IPS DF 6.9 (cell line): ENCODE measurements around the gene IKZF5.

ENCODE experiments used
- DNase-seq: peaks from one replicate; pipeline ENCODE4 v3.0.0-alpha.2; 2013; ENCODE audit warnings: low read depth, low spot score
- H3K27ac ChIP-seq: one replicate; pipeline ENCODE4 v1.5.1; 2013; ENCODE audit warnings: low read length, control low read depth
- H3K27me3 ChIP-seq: 2 replicates; pipeline ENCODE4 v1.6.1; 2013; ENCODE audit warnings: mild to moderate bottlenecking, low read length; ENCODE audit not compliant: control insufficient read depth, insufficient read depth
- H3K36me3 ChIP-seq: 2 replicates; pipeline ENCODE4 v1.6.1; 2013; ENCODE audit warnings: low read length; ENCODE audit not compliant: control insufficient read depth, insufficient read depth
- H3K4me1 ChIP-seq: 2 replicates; pipeline ENCODE4 v1.6.1; 2013; ENCODE audit warnings: low read length; ENCODE audit not compliant: control insufficient read depth, insufficient read depth
- H3K4me3 ChIP-seq: 2 replicates; pipeline ENCODE4 v1.5.1; 2013; ENCODE audit warnings: mild to moderate bottlenecking, low read length
- H3K9me3 ChIP-seq: 2 replicates; pipeline ENCODE4 v1.6.1; 2013; ENCODE audit warnings: low read length, inconsistent platforms; ENCODE audit not compliant: control insufficient read depth, insufficient read depth
- WGBS: extraction: QIAGEN DNeasy Blood & Tissue Kit; methylation state at CpG from one replicate; pipeline ENCODE4 v1.1.7; 2013; ENCODE audit warnings: mixed read lengths, missing lambda C conversion rate; ENCODE audit not compliant: insufficient read length, insufficient coverage; 5-methylcytosine and 5-hydroxymethylcytosine counted together

Gene IKZF5

GRCh38 chr10:123016228-123016627 lies 7.6 kb upstream of the IKZF5 start:
- no peaks in the 10 kb centered on the region for H3K9me3 ChIP-seq
- no peaks in the 10 kb centered on the region for H3K27me3 ChIP-seq
- WGBS = no CpG with 5 or more reads among the region's 4 CpGs
- DNase-seq = no peak
- no peak overlapping the region for H3K4me3 ChIP-seq
- no peak overlapping the region for H3K27ac ChIP-seq
- H3K4me1 ChIP-seq = peaks cover 5% of the 10 kb centered on the region; the same call in 1 of the 2 replicates
- H3K36me3 ChIP-seq = no peaks in the 10 kb centered on the region

- H3K4me1 ChIP-seq = peaks cover 5% of the 10 kb centered on the region; the same call in 1 of the 2 replicates
- no peaks in the 10 kb centered on the region for H3K9me3 ChIP-seq
- no peaks in the 10 kb centered on the region for H3K36me3 ChIP-seq
- peaks cover 8% of the 10 kb centered on the region; the same call in 1 of the 2 replicates for H3K27me3 ChIP-seq
- WGBS = no CpG with 5 or more reads among the region's 2 CpGs
- no peak for DNase-seq
- H3K27ac ChIP-seq = no peak overlapping the region
- no peak overlapping the region for H3K4me3 ChIP-seq
Observed at GRCh38 chr10:123014772-123015171, 6.2 kb upstream of the IKZF5 start.

- H3K4me3 ChIP-seq = no peak overlapping the region
- no peak for DNase-seq
- WGBS = no CpG with 5 or more reads among the region's 43 CpGs
- H3K27ac ChIP-seq = no peak overlapping the region
- no peaks in the 10 kb centered on the region for H3K36me3 ChIP-seq
- peaks cover 11% of the 10 kb centered on the region; the same call in 1 of the 2 replicates for H3K27me3 ChIP-seq
- no peaks in the 10 kb centered on the region for H3K9me3 ChIP-seq
- peaks cover 4% of the 10 kb centered on the region; the same call in 1 of the 2 replicates for H3K4me1 ChIP-seq
Observed at GRCh38 chr10:123013456-123014419, 5.1 kb upstream of the IKZF5 start.

- Histone ChIP-seq H3K27ac (no peak overlapping the region), H3K36me3 (no peaks in the 10 kb centered on the region), H3K4me1 (peaks cover 2% of the 10 kb centered on the region; the same call in 1 of the 2 replicates), H3K27me3 (peaks cover 11% of the 10 kb centered on the region; the same call in 1 of the 2 replicates), H3K4me3 (no peak overlapping the region), H3K9me3 (no peaks in the 10 kb centered on the region)
- WGBS = no CpG with 5 or more reads among the region's 3 CpGs
- DNase-seq = no peak
Observed at GRCh38 chr10:123011987-123012386, 3.4 kb upstream of the IKZF5 start.

GRCh38 chr10:123009105-123009820 lies 668 bp upstream of the IKZF5 start:
- H3K27ac ChIP-seq = no peak overlapping the region
- H3K4me1 ChIP-seq = no peaks in the 10 kb centered on the region
- peaks cover 11% of the 10 kb centered on the region; the same call in 1 of the 2 replicates for H3K27me3 ChIP-seq
- no CpG with 5 or more reads among the region's 34 CpGs for WGBS
- DNase-seq = no peak
- no peaks in the 10 kb centered on the region for H3K9me3 ChIP-seq
- H3K36me3 ChIP-seq = no peaks in the 10 kb centered on the region
- H3K4me3 ChIP-seq = peak overlapping the region; percentile 66

- peaks cover 11% of the 10 kb centered on the region; the same call in 1 of the 2 replicates for H3K27me3 ChIP-seq
- no peak overlapping the region for H3K27ac ChIP-seq
- DNase-seq = no peak
- H3K36me3 ChIP-seq = no peaks in the 10 kb centered on the region
- no CpG with 5 or more reads among the region's 30 CpGs for WGBS
- peak overlapping the region; percentile 93 for H3K4me3 ChIP-seq
- no peaks in the 10 kb centered on the region for H3K9me3 ChIP-seq
- no peaks in the 10 kb centered on the region for H3K4me1 ChIP-seq
Observed at GRCh38 chr10:123007558-123008354, 839 bp downstream of the IKZF5 start.

GRCh38 chr10:123004298-123004697 lies 4.3 kb downstream of the IKZF5 start:
- Histone ChIP-seq H3K4me1 (no peaks in the 10 kb centered on the region), H3K27me3 (no peaks in the 10 kb centered on the region; the same call in 1 of the 2 replicates), H3K27ac (no peak overlapping the region), H3K9me3 (no peaks in the 10 kb centered on the region; the same call in 1 of the 2 replicates), H3K36me3 (no peaks in the 10 kb centered on the region), H3K4me3 (no peak overlapping the region)
- WGBS = no CpG with 5 or more reads among the region's 2 CpGs
- DNase-seq = no peak

- H3K27ac ChIP-seq = no peak overlapping the region
- H3K4me1 ChIP-seq = no peaks in the 10 kb centered on the region
- no peaks in the 10 kb centered on the region for H3K27me3 ChIP-seq
- no peaks in the 10 kb centered on the region for H3K36me3 ChIP-seq
- no peaks in the 10 kb centered on the region; the same call in 1 of the 2 replicates for H3K9me3 ChIP-seq
- no CpG with 5 or more reads among the region's 2 CpGs for WGBS
- H3K4me3 ChIP-seq = no peak overlapping the region
- no peak for DNase-seq
Observed at GRCh38 chr10:123001370-123001769, 7.2 kb downstream of the IKZF5 start.

GRCh38 chr10:123000155-123000554 lies 8.4 kb downstream of the IKZF5 start:
- Histone ChIP-seq H3K27ac (no peak overlapping the region), H3K4me1 (no peaks in the 10 kb centered on the region), H3K9me3 (no peaks in the 10 kb centered on the region; the same call in 1 of the 2 replicates), H3K36me3 (no peaks in the 10 kb centered on the region; the same call in 1 of the 2 replicates), H3K4me3 (no peak overlapping the region), H3K27me3 (no peaks in the 10 kb centered on the region)
- no CpG with 5 or more reads among the region's 3 CpGs for WGBS
- no peak for DNase-seq
